Stomach (tissue), 4 donors: ENCODE data around the gene CCSER1.

Experiments
- CTCF ChIP-seq, 7 experiments: fragments of 450-650 bp in 4 of 7; fragments of 200-600 bp in 3 of 7; sonication (generic) in 3 of 7; IDR thresholded peaks; one replicate each; pipeline ENCODE4 v1.5.1; 2016 to 2019; ENCODE audit warnings: antibody characterized with exemption in 7 of 7, control low read depth in 2 of 7, mild to moderate bottlenecking in 1 of 7
- POLR2A ChIP-seq, 4 donors: fragments of 450-650 bp; IDR thresholded peaks; one replicate each; pipeline ENCODE4 v1.6.1; 2016; ENCODE audit warnings: antibody characterized with exemption in 4 of 4, control low read depth in 2 of 4, mild to moderate bottlenecking in 1 of 4, moderate library complexity in 1 of 4
- POLR2AphosphoS5 ChIP-seq, 3 donors: sonication (generic); formaldehyde crosslinking; IDR thresholded peaks; one replicate each; pipeline ENCODE4 v1.6.1; 2016; ENCODE audit warnings: antibody characterized with exemption in 3 of 3

GRCh38 chr4:91031761-91032160 is 904.6 kb downstream of the CCSER1 start:
- TF ChIP-seq CTCF (IDR thresholded peaks at IDR 0.05) (no peak), POLR2AphosphoS5 (IDR thresholded peaks at IDR 0.05) (no peak), POLR2A (IDR thresholded peaks at IDR 0.05) (no peak)
